ENCODE measurements around the gene TANGO6.

GRCh38 chr16:68992521-68992920 lies 149.2 kb downstream of the TANGO6 start:
- TF ChIP-seq CTCF (IDR thresholded peaks at IDR 0.05 in 2 of 3, conservative IDR thresholded peaks at IDR 0.05 in 1 of 3; ENCODE audit: control insufficient read depth in 2 of 3, extremely low read depth in 1 of 3, insufficient read depth in 1 of 3, low read depth in 3 of 3, low read length in 3 of 3) (no peak), MAX (IDR thresholded peaks at IDR 0.05; ENCODE audit: low read depth, low read length) (no peak), STAT1 (conservative IDR thresholded peaks at IDR 0.05) (no peak), ZNF24 (IDR thresholded peaks at IDR 0.05) (no peak), CHD2 (IDR thresholded peaks at IDR 0.05; ENCODE audit: borderline replicate concordance, low read depth, low read length) (no peak)
